ENCODE data around the gene JARID2.

The JARID2 gene

GRCh38 chr6:15376900-15377487, 131.1 kb downstream of the JARID2 start:
- 93% methylated on average over 3 of the region's 5 CpGs for whole genome bisulfite sequencing
- Histone ChIP-seq H3K36me3 (ENCODE audit: control insufficient read depth in 1 of 2, insufficient read depth in 2 of 2, low read depth in 1 of 2, low read length in 2 of 2) (peaks cover 3 to 16% of the 10 kb centered on the region in 2 experiments), H4K8ac (ENCODE audit: low read length) (no peak overlapping the region), H3K27me3 (ENCODE audit: control insufficient read depth in 1 of 2, insufficient read depth in 1 of 2, low read length in 2 of 2) (no peaks in the 10 kb centered on the region), H2BK120ac (ENCODE audit: low read depth, low read length) (no peak overlapping the region), H3K79me1 (replicated peaks; ENCODE audit: low read length, poor library complexity, severe bottlenecking) (peaks cover 28% of the 10 kb centered on the region), H3K4me3 (ENCODE audit: insufficient read depth in 1 of 2, low read depth in 1 of 2, low read length in 2 of 2) (no peak overlapping the region), H2AFZ (ENCODE audit: low read depth, low read length) (no peak overlapping the region), H2AK5ac (ENCODE audit: low read length, severe bottlenecking) (no peak overlapping the region), H3K18ac (ENCODE audit: low read depth in 1 of 2, low read length in 2 of 2) (no peak overlapping the region), H3K9me3 (ENCODE audit: control insufficient read depth, low read length) (no peaks in the 10 kb centered on the region), H3K23ac (ENCODE audit: low read length in 2 of 2) (no peak overlapping the region), H3K9ac (ENCODE audit: low read length) (no peak overlapping the region), H3K27ac (ENCODE audit: low read length, poor library complexity, severe bottlenecking) (no peak overlapping the region), H2BK15ac (ENCODE audit: low read depth, poor library complexity, severe bottlenecking) (no peak overlapping the region), H3K4me2 (ENCODE audit: low read length, poor library complexity, severe bottlenecking) (no peak overlapping the region), H2BK12ac (ENCODE audit: low read length in 2 of 2) (no peak overlapping the region), H3K4me1 (ENCODE audit: control insufficient read depth, insufficient read depth, low read depth, low read length) (no peaks in the 10 kb centered on the region), H4K91ac (ENCODE audit: low read length) (no peak overlapping the region), H3K4ac (ENCODE audit: low read depth in 1 of 2, low read length in 2 of 2) (no peak overlapping the region), H2BK5ac (ENCODE audit: low read depth, low read length, poor library complexity, severe bottlenecking) (no peak overlapping the region), H3K14ac (ENCODE audit: low read length in 2 of 2) (no peak overlapping the region)
- no peak for DNase-seq

GRCh38 chr6:15378272-15378671, 132.4 kb downstream of the JARID2 start:
- Histone ChIP-seq H2BK15ac (ENCODE audit: low read depth, poor library complexity, severe bottlenecking) (no peak overlapping the region), H3K27me3 (ENCODE audit: control insufficient read depth in 1 of 2, insufficient read depth in 1 of 2, low read length in 2 of 2) (no peaks in the 10 kb centered on the region), H3K9ac (ENCODE audit: low read length) (no peak overlapping the region), H3K79me1 (replicated peaks; ENCODE audit: low read length, poor library complexity, severe bottlenecking) (peaks cover 37% of the 10 kb centered on the region), H3K18ac (ENCODE audit: low read depth in 1 of 2, low read length in 2 of 2) (no peak overlapping the region), H3K9me3 (ENCODE audit: control insufficient read depth, low read length) (no peaks in the 10 kb centered on the region), H2AK5ac (ENCODE audit: low read length, severe bottlenecking) (no peak overlapping the region), H3K14ac (ENCODE audit: low read length in 2 of 2) (no peak overlapping the region), H3K4me1 (ENCODE audit: control insufficient read depth, insufficient read depth, low read depth, low read length) (no peaks in the 10 kb centered on the region), H4K91ac (ENCODE audit: low read length) (no peak overlapping the region), H2BK5ac (ENCODE audit: low read depth, low read length, poor library complexity, severe bottlenecking) (no peak overlapping the region), H3K27ac (ENCODE audit: low read length, poor library complexity, severe bottlenecking) (no peak overlapping the region), H2BK12ac (ENCODE audit: low read length in 2 of 2) (no peak overlapping the region), H2AFZ (ENCODE audit: low read depth, low read length) (no peak overlapping the region), H4K8ac (ENCODE audit: low read length) (no peak overlapping the region), H3K4ac (ENCODE audit: low read depth in 1 of 2, low read length in 2 of 2) (no peak overlapping the region), H3K4me3 (ENCODE audit: insufficient read depth in 1 of 2, low read depth in 1 of 2, low read length in 2 of 2) (no peak overlapping the region), H3K23ac (ENCODE audit: low read length in 2 of 2) (no peak overlapping the region), H3K4me2 (ENCODE audit: low read length, poor library complexity, severe bottlenecking) (no peak overlapping the region), H2BK120ac (ENCODE audit: low read depth, low read length) (no peak overlapping the region), H3K36me3 (ENCODE audit: control insufficient read depth in 1 of 2, insufficient read depth in 2 of 2, low read depth in 1 of 2, low read length in 2 of 2) (peaks cover 3 to 16% of the 10 kb centered on the region in 2 experiments)
- 89% methylated on average over 1 of the region's 1 CpG for WGBS
- DNase-seq = no peak

DNA sequence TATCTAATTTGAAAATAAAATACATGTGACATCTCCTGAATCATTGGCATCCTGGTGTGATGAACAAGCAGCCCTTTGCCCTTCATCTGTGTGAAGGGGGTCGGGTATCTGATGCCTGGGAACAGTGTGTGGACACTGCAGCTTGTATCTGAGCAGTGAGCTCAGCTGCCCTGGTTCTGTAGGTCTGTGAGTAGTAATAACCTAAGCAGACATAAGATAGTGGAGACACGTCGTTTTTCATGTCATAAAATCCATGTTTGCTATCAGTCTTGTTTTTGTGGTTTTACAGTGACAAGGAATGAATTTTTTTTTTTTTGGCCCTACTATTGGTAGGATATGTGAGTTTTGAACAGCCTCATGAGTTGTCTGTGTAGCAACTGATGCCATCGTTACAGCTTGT, 133.0 kb downstream of the JARID2 start:
- Histone ChIP-seq H3K9ac (ENCODE audit: low read length) (no peak overlapping the region), H3K14ac (ENCODE audit: low read length in 2 of 2) (no peak overlapping the region), H2AFZ (ENCODE audit: low read depth, low read length) (no peak overlapping the region), H2BK15ac (ENCODE audit: low read depth, poor library complexity, severe bottlenecking) (no peak overlapping the region), H3K4me3 (ENCODE audit: insufficient read depth in 1 of 2, low read depth in 1 of 2, low read length in 2 of 2) (no peak overlapping the region), H2BK12ac (ENCODE audit: low read length in 2 of 2) (no peak overlapping the region), H3K18ac (ENCODE audit: low read depth in 1 of 2, low read length in 2 of 2) (no peak overlapping the region), H3K79me1 (replicated peaks; ENCODE audit: low read length, poor library complexity, severe bottlenecking) (peaks cover 39% of the 10 kb centered on the region), H4K8ac (ENCODE audit: low read length) (no peak overlapping the region), H3K9me3 (ENCODE audit: control insufficient read depth, low read length) (no peaks in the 10 kb centered on the region), H2AK5ac (ENCODE audit: low read length, severe bottlenecking) (no peak overlapping the region), H3K36me3 (ENCODE audit: control insufficient read depth in 1 of 2, insufficient read depth in 2 of 2, low read depth in 1 of 2, low read length in 2 of 2) (peaks cover 3 to 16% of the 10 kb centered on the region in 2 experiments), H3K4ac (ENCODE audit: low read depth in 1 of 2, low read length in 2 of 2) (no peak overlapping the region), H2BK5ac (ENCODE audit: low read depth, low read length, poor library complexity, severe bottlenecking) (no peak overlapping the region), H3K4me2 (ENCODE audit: low read length, poor library complexity, severe bottlenecking) (no peak overlapping the region), H4K91ac (ENCODE audit: low read length) (no peak overlapping the region), H3K4me1 (ENCODE audit: control insufficient read depth, insufficient read depth, low read depth, low read length) (no peaks in the 10 kb centered on the region), H3K27me3 (ENCODE audit: control insufficient read depth in 1 of 2, insufficient read depth in 1 of 2, low read length in 2 of 2) (no peaks in the 10 kb centered on the region), H3K27ac (ENCODE audit: low read length, poor library complexity, severe bottlenecking) (no peak overlapping the region), H2BK120ac (ENCODE audit: low read depth, low read length) (no peak overlapping the region), H3K23ac (ENCODE audit: low read length in 2 of 2) (no peak overlapping the region)
- WGBS = 48% methylated on average over 4 of the region's 4 CpGs
- no peak for DNase-seq

GRCh38 chr6:15380351-15380750, 134.5 kb downstream of the JARID2 start:
- Histone ChIP-seq H2BK120ac (ENCODE audit: low read depth, low read length) (no peak overlapping the region), H2AK5ac (ENCODE audit: low read length, severe bottlenecking) (no peak overlapping the region), H3K9ac (ENCODE audit: low read length) (no peak overlapping the region), H4K8ac (ENCODE audit: low read length) (no peak overlapping the region), H3K27ac (ENCODE audit: low read length, poor library complexity, severe bottlenecking) (no peak overlapping the region), H2BK15ac (ENCODE audit: low read depth, poor library complexity, severe bottlenecking) (no peak overlapping the region), H3K36me3 (ENCODE audit: control insufficient read depth in 1 of 2, insufficient read depth in 2 of 2, low read depth in 1 of 2, low read length in 2 of 2) (peaks cover 0 to 6% of the 10 kb centered on the region in 2 experiments), H3K4me3 (ENCODE audit: insufficient read depth in 1 of 2, low read depth in 1 of 2, low read length in 2 of 2) (no peak overlapping the region), H4K91ac (ENCODE audit: low read length) (no peak overlapping the region), H3K4me2 (ENCODE audit: low read length, poor library complexity, severe bottlenecking) (no peak overlapping the region), H3K9me3 (ENCODE audit: control insufficient read depth, low read length) (no peaks in the 10 kb centered on the region), H2AFZ (ENCODE audit: low read depth, low read length) (no peak overlapping the region), H3K4me1 (ENCODE audit: control insufficient read depth, insufficient read depth, low read depth, low read length) (peaks cover 2% of the 10 kb centered on the region), H3K18ac (ENCODE audit: low read depth in 1 of 2, low read length in 2 of 2) (no peak overlapping the region), H3K23ac (ENCODE audit: low read length in 2 of 2) (no peak overlapping the region), H3K27me3 (ENCODE audit: control insufficient read depth in 1 of 2, insufficient read depth in 1 of 2, low read length in 2 of 2) (no peaks in the 10 kb centered on the region), H3K79me1 (replicated peaks; ENCODE audit: low read length, poor library complexity, severe bottlenecking) (peaks cover 40% of the 10 kb centered on the region), H3K14ac (ENCODE audit: low read length in 2 of 2) (no peak overlapping the region), H2BK12ac (ENCODE audit: low read length in 2 of 2) (no peak overlapping the region), H2BK5ac (ENCODE audit: low read depth, low read length, poor library complexity, severe bottlenecking) (no peak overlapping the region), H3K4ac (ENCODE audit: low read depth in 1 of 2, low read length in 2 of 2) (no peak overlapping the region)
- no peak for DNase-seq
- WGBS = 93% methylated on average over 3 of the region's 4 CpGs

All from mesenchymal stem cell (in vitro differentiated cells and primary cell).